ENCODE results near the gene LSM14A. TPM values are rescaled to one million over a fixed set of nuclear protein-coding genes. Genes with fewer than 3 reads are reported as not detected.
"Not testable (repeated sequence)": the region's sequence is repeated elsewhere in the genome, so short reads cannot be mapped to it uniquely, and the experiment has no call there.

The LSM14A gene
- 126 TPM for polyA plus RNA-seq (2013, experiment 1 of 2)
- polyA plus RNA-seq (2013, experiment 2 of 2), result 117 TPM

GRCh38 chr19:34171877-34172660 lies at the start of gene LSM14A:
Gene LSM14A (plus strand): TSS chr19:34172504. CDS start chr19:34172643, 139 bp downstream.
- Histone ChIP-seq H3K4me1 (ENCODE audit: control insufficient read depth, insufficient read depth, low read length, poor library complexity, severe bottlenecking) (no peaks in the 10 kb centered on the region), H3K27ac (ENCODE audit: low read depth, low read length, severe bottlenecking) (peak within 1 kb of the TSS; percentile 99), H3K36me3 (ENCODE audit: control insufficient read depth, insufficient read depth, low read length) (peaks cover 10% of the 10 kb centered on the region), H3K9me3 (ENCODE audit: control insufficient read depth, low read length) (no peaks in the 10 kb centered on the region), H3K4me3 (ENCODE audit: extremely low read depth, insufficient read depth, low read length, poor library complexity, severe bottlenecking) (peak within 1 kb of the TSS; percentile 97)
- WGBS, 2 experiments (ENCODE audit: insufficient coverage in 2 of 2), result 1% methylated on average over 65 to 71 of the region's 83 CpGs

GRCh38 chr19:34124828-34125227 lies 47.5 kb upstream of the LSM14A start:
- Histone ChIP-seq H3K9me3 (ENCODE audit: control insufficient read depth, low read length) (no peaks in the 10 kb centered on the region), H3K36me3 (ENCODE audit: control insufficient read depth, insufficient read depth, low read length) (no peaks in the 10 kb centered on the region), H3K27ac (ENCODE audit: low read depth, low read length, severe bottlenecking) (peak overlapping the region; percentile 29), H3K4me3 (ENCODE audit: extremely low read depth, insufficient read depth, low read length, poor library complexity, severe bottlenecking) (no peak overlapping the region), H3K4me1 (ENCODE audit: control insufficient read depth, insufficient read depth, low read length, poor library complexity, severe bottlenecking) (no peaks in the 10 kb centered on the region)
- 25 to 44% methylated on average over 1 of the region's 1 CpG for WGBS, 2 experiments (ENCODE audit: insufficient coverage in 2 of 2)

- Histone ChIP-seq H3K36me3 (ENCODE audit: control insufficient read depth, insufficient read depth, low read length) (no peaks in the 10 kb centered on the region), H3K9me3 (ENCODE audit: control insufficient read depth, low read length) (no peaks in the 10 kb centered on the region), H3K4me1 (ENCODE audit: control insufficient read depth, insufficient read depth, low read length, poor library complexity, severe bottlenecking) (no peaks in the 10 kb centered on the region), H3K4me3 (ENCODE audit: extremely low read depth, insufficient read depth, low read length, poor library complexity, severe bottlenecking) (no peak overlapping the region), H3K27ac (ENCODE audit: low read depth, low read length, severe bottlenecking) (no peak overlapping the region)
- WGBS, 2 experiments (ENCODE audit: insufficient coverage in 2 of 2), result 92 to 93% methylated on average over 6 to 8 of the region's 8 CpGs
Observed at GRCh38 chr19:34126966-34127365, 45.3 kb upstream of the LSM14A start.

GRCh38 chr19:34127684-34128189 lies 44.6 kb upstream of the LSM14A start:
- Histone ChIP-seq H3K9me3 (ENCODE audit: control insufficient read depth, low read length) (no peaks in the 10 kb centered on the region), H3K36me3 (ENCODE audit: control insufficient read depth, insufficient read depth, low read length) (no peaks in the 10 kb centered on the region), H3K4me1 (ENCODE audit: control insufficient read depth, insufficient read depth, low read length, poor library complexity, severe bottlenecking) (no peaks in the 10 kb centered on the region), H3K27ac (ENCODE audit: low read depth, low read length, severe bottlenecking) (no peak overlapping the region), H3K4me3 (ENCODE audit: extremely low read depth, insufficient read depth, low read length, poor library complexity, severe bottlenecking) (no peak overlapping the region)
- 94 to 100% methylated on average over 4 to 6 of the region's 6 CpGs for WGBS, 2 experiments (ENCODE audit: insufficient coverage in 2 of 2)

- 68 to 72% methylated on average over 5 of the region's 6 CpGs for WGBS, 2 experiments (ENCODE audit: insufficient coverage in 2 of 2)
- Histone ChIP-seq H3K36me3 (ENCODE audit: control insufficient read depth, insufficient read depth, low read length) (no peaks in the 10 kb centered on the region), H3K27ac (ENCODE audit: low read depth, low read length, severe bottlenecking) (no peak overlapping the region), H3K9me3 (ENCODE audit: control insufficient read depth, low read length) (no peaks in the 10 kb centered on the region), H3K4me3 (ENCODE audit: extremely low read depth, insufficient read depth, low read length, poor library complexity, severe bottlenecking) (no peak overlapping the region), H3K4me1 (ENCODE audit: control insufficient read depth, insufficient read depth, low read length, poor library complexity, severe bottlenecking) (no peaks in the 10 kb centered on the region)
Observed at GRCh38 chr19:34128558-34129250, 43.6 kb upstream of the LSM14A start.

- Histone ChIP-seq H3K9me3 (ENCODE audit: control insufficient read depth, low read length) (no peaks in the 10 kb centered on the region), H3K27ac (ENCODE audit: low read depth, low read length, severe bottlenecking) (no peak overlapping the region), H3K4me3 (ENCODE audit: extremely low read depth, insufficient read depth, low read length, poor library complexity, severe bottlenecking) (no peak overlapping the region), H3K4me1 (ENCODE audit: control insufficient read depth, insufficient read depth, low read length, poor library complexity, severe bottlenecking) (no peaks in the 10 kb centered on the region), H3K36me3 (ENCODE audit: control insufficient read depth, insufficient read depth, low read length) (no peaks in the 10 kb centered on the region)
Observed at GRCh38 chr19:34131100-34131499, 41.2 kb upstream of the LSM14A start.

- not testable (repeated sequence) for H3K36me3 ChIP-seq (ENCODE audit: control insufficient read depth, insufficient read depth, low read length); H3K27ac ChIP-seq (ENCODE audit: low read depth, low read length, severe bottlenecking); H3K4me3 ChIP-seq (ENCODE audit: extremely low read depth, insufficient read depth, low read length, poor library complexity, severe bottlenecking); H3K9me3 ChIP-seq (ENCODE audit: control insufficient read depth, low read length); H3K4me1 ChIP-seq (ENCODE audit: control insufficient read depth, insufficient read depth, low read length, poor library complexity, severe bottlenecking)
- no CpG with 5 or more reads among the region's 24 CpGs for WGBS, 2 experiments (ENCODE audit: insufficient coverage in 2 of 2)
Observed at GRCh38 chr19:34132145-34132544, 40.2 kb upstream of the LSM14A start.

GRCh38 chr19:34132706-34133105 lies 39.6 kb upstream of the LSM14A start:
- 100% methylated on average over 1 of the region's 32 CpGs; no CpG with 5 or more reads in 1 of the 2 experiments for WGBS, 2 experiments (ENCODE audit: insufficient coverage in 2 of 2)

GRCh38 chr19:34134190-34135053 lies 37.9 kb upstream of the LSM14A start:
- peak overlapping the region; percentile 49 for H3K27ac ChIP-seq (ENCODE audit: low read depth, low read length, severe bottlenecking)

More at GRCh38 chr19:34132706-34133105, 39.6 kb upstream of the LSM14A start:
- H3K4me3 ChIP-seq (ENCODE audit: extremely low read depth, insufficient read depth, low read length, poor library complexity, severe bottlenecking); H3K4me1 ChIP-seq (ENCODE audit: control insufficient read depth, insufficient read depth, low read length, poor library complexity, severe bottlenecking); H3K27ac ChIP-seq (ENCODE audit: low read depth, low read length, severe bottlenecking); H3K9me3 ChIP-seq (ENCODE audit: control insufficient read depth, low read length); H3K36me3 ChIP-seq (ENCODE audit: control insufficient read depth, insufficient read depth, low read length): not testable (repeated sequence)

GRCh38 chr19:34135054-34135800 lies 37.1 kb upstream of the LSM14A start:
- no peak overlapping the region for H3K27ac ChIP-seq (ENCODE audit: low read depth, low read length, severe bottlenecking)

More at GRCh38 chr19:34134190-34135053, 37.9 kb upstream of the LSM14A start:
- WGBS, 2 experiments (ENCODE audit: insufficient coverage in 2 of 2), result 2% methylated on average over 41 to 50 of the region's 63 CpGs
- Histone ChIP-seq H3K36me3 (ENCODE audit: control insufficient read depth, insufficient read depth, low read length) (no peaks in the 10 kb centered on the region), H3K4me3 (ENCODE audit: extremely low read depth, insufficient read depth, low read length, poor library complexity, severe bottlenecking) (peak overlapping the region; percentile 70), H3K4me1 (ENCODE audit: control insufficient read depth, insufficient read depth, low read length, poor library complexity, severe bottlenecking) (no peaks in the 10 kb centered on the region), H3K9me3 (ENCODE audit: control insufficient read depth, low read length) (no peaks in the 10 kb centered on the region)

More at GRCh38 chr19:34135054-34135800, 37.1 kb upstream of the LSM14A start:
- Histone ChIP-seq H3K9me3 (ENCODE audit: control insufficient read depth, low read length) (no peaks in the 10 kb centered on the region), H3K4me1 (ENCODE audit: control insufficient read depth, insufficient read depth, low read length, poor library complexity, severe bottlenecking) (no peaks in the 10 kb centered on the region), H3K4me3 (ENCODE audit: extremely low read depth, insufficient read depth, low read length, poor library complexity, severe bottlenecking) (peak overlapping the region; percentile 70), H3K36me3 (ENCODE audit: control insufficient read depth, insufficient read depth, low read length) (no peaks in the 10 kb centered on the region)
- 83 to 84% methylated on average over 22 of the region's 24 CpGs for WGBS, 2 experiments (ENCODE audit: insufficient coverage in 2 of 2)

Data from mesodermal cell (in vitro differentiated cells).